Measurements from ENCODE around the gene ACTR6.

ACTR6 gene

DNA sequence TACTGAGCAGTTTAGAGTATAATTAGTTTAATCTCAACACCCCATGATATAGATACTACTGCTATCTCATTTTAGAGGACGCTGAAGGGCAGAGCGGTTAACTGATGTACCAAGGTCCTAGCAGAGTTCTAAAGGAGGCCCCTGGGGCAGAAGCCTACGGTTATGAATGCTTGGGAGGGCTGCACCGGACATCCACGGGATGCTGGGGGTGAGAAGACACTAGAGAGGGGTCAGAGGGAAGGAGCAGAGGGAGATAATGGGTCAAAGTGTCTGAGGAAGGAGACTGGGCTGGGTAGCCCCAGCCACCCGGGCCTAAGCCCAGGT lies 1.6 kb upstream of the ACTR6 start:
- H3K4me1 ChIP-seq (ENCODE audit: insufficient read depth, low read length, poor library complexity, severe bottlenecking) = peaks cover 44% of the 10 kb centered on the region
- peaks cover 1% of the 10 kb centered on the region for H4K20me1 ChIP-seq (ENCODE audit: insufficient read depth, low read length, poor library complexity, severe bottlenecking)
- no peaks in the 10 kb centered on the region for H3K9me2 ChIP-seq (replicated peaks; ENCODE audit: low read depth, low read length)
- TF ChIP-seq, protein P1, sequence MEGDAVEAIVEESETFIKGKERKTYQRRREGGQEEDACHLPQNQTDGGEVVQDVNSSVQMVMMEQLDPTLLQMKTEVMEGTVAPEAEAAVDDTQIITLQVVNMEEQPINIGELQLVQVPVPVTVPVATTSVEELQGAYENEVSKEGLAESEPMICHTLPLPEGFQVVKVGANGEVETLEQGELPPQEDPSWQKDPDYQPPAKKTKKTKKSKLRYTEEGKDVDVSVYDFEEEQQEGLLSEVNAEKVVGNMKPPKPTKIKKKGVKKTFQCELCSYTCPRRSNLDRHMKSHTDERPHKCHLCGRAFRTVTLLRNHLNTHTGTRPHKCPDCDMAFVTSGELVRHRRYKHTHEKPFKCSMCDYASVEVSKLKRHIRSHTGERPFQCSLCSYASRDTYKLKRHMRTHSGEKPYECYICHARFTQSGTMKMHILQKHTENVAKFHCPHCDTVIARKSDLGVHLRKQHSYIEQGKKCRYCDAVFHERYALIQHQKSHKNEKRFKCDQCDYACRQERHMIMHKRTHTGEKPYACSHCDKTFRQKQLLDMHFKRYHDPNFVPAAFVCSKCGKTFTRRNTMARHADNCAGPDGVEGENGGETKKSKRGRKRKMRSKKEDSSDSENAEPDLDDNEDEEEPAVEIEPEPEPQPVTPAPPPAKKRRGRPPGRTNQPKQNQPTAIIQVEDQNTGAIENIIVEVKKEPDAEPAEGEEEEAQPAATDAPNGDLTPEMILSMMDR (conservative IDR thresholded peaks at IDR 0.05; ENCODE audit: low read length) = no peak
- TF ChIP-seq EZH2phosphoT487 (IDR thresholded peaks at IDR 0.05; ENCODE audit: borderline replicate concordance) = no peak
- H2AFZ ChIP-seq (ENCODE audit: low read length) = peak overlapping the region; percentile 85
- no peaks in the 10 kb centered on the region for H3K9me3 ChIP-seq (ENCODE audit: insufficient read depth, low read depth, low read length)
- peak overlapping the region; percentile 96 for H3K4me2 ChIP-seq (ENCODE audit: low read depth, low read length, poor library complexity, severe bottlenecking)
- H3F3A ChIP-seq (ENCODE audit: low read depth) = 0 out of 2 replicates have a peak, but pooled peaks cover 5% of the 10 kb centered on the region
- H3K36me3 ChIP-seq (ENCODE audit: insufficient read depth, low read length) = no peaks in the 10 kb centered on the region
- no peaks in the 10 kb centered on the region for H3K27me3 ChIP-seq (ENCODE audit: insufficient read depth, low read length, poor library complexity, severe bottlenecking)
- peak overlapping the region; percentile 82 for H3K4me3 ChIP-seq (ENCODE audit: low read length, poor library complexity, severe bottlenecking)
- H3K79me2 ChIP-seq (ENCODE audit: insufficient read depth, low read length) = peaks cover 55% of the 10 kb centered on the region
- H3K9ac ChIP-seq (ENCODE audit: low read depth, low read length, poor library complexity, severe bottlenecking) = peak overlapping the region; percentile 78

DNA sequence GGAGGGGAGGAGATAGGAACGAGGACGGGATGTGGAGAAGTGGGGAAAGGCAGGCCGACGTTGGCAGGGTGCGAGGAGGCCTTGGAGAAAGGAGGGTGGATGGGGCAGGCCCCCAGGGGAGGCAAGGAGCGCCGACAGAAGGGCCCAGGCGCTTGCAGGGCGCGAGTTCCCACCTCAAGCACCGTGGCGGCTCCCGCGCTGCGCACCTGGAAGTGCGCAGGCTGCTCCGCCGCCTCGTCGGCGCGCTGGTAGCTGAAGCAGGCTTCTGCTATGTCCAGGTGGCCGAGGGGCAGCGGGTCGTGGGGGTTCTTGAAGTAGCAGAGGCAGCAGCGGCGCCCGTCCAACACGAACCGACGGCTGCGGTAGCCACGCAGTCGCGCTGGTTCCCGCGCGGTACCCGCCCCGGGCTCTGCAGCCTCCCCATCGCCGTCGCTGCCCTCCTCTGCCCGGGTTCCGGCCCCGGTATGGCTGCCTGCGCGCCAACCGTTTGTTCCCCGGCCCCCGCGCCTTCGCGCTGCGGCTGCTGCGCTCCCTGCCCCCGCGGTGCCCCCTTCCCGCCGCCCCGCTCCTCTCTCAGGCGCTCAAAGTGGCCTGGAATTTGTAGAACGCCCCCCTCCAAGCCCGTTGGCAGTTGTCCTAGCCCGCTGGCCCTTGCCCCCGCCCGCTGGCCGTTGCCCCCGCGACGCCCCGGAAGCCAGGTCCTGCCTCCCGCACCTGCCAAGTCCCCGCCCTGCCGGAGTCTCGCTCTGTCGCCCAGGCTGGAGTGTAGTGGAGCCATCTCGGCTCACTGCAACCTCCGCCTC lies 1.1 kb upstream of the ACTR6 start:
- H3K4me1 ChIP-seq (ENCODE audit: insufficient read depth, low read length, poor library complexity, severe bottlenecking) = peaks cover 48% of the 10 kb centered on the region
- H3K9ac ChIP-seq (ENCODE audit: low read depth, low read length, poor library complexity, severe bottlenecking) = peak overlapping the region; percentile 78
- TF ChIP-seq, protein P1 (conservative IDR thresholded peaks at IDR 0.05; ENCODE audit: low read length) = no peak
- no peak for TF ChIP-seq EZH2phosphoT487 (IDR thresholded peaks at IDR 0.05; ENCODE audit: borderline replicate concordance)
- H2AFZ ChIP-seq (ENCODE audit: low read length) = peak overlapping the region; percentile 85
- no peaks in the 10 kb centered on the region for H3K9me2 ChIP-seq (replicated peaks; ENCODE audit: low read depth, low read length)
- H3K9me3 ChIP-seq (ENCODE audit: insufficient read depth, low read depth, low read length) = no peaks in the 10 kb centered on the region
- peak overlapping the region; percentile 96 for H3K4me2 ChIP-seq (ENCODE audit: low read depth, low read length, poor library complexity, severe bottlenecking)
- 0 out of 2 replicates have a peak, but pooled peaks cover 5% of the 10 kb centered on the region for H3F3A ChIP-seq (ENCODE audit: low read depth)
- no peaks in the 10 kb centered on the region for H3K27me3 ChIP-seq (ENCODE audit: insufficient read depth, low read length, poor library complexity, severe bottlenecking)
- H4K20me1 ChIP-seq (ENCODE audit: insufficient read depth, low read length, poor library complexity, severe bottlenecking) = peaks cover 7% of the 10 kb centered on the region
- peaks cover 60% of the 10 kb centered on the region for H3K79me2 ChIP-seq (ENCODE audit: insufficient read depth, low read length)
- H3K4me3 ChIP-seq (ENCODE audit: low read length, poor library complexity, severe bottlenecking) = peak overlapping the region; percentile 82
- H3K36me3 ChIP-seq (ENCODE audit: insufficient read depth, low read length) = no peaks in the 10 kb centered on the region

DNA sequence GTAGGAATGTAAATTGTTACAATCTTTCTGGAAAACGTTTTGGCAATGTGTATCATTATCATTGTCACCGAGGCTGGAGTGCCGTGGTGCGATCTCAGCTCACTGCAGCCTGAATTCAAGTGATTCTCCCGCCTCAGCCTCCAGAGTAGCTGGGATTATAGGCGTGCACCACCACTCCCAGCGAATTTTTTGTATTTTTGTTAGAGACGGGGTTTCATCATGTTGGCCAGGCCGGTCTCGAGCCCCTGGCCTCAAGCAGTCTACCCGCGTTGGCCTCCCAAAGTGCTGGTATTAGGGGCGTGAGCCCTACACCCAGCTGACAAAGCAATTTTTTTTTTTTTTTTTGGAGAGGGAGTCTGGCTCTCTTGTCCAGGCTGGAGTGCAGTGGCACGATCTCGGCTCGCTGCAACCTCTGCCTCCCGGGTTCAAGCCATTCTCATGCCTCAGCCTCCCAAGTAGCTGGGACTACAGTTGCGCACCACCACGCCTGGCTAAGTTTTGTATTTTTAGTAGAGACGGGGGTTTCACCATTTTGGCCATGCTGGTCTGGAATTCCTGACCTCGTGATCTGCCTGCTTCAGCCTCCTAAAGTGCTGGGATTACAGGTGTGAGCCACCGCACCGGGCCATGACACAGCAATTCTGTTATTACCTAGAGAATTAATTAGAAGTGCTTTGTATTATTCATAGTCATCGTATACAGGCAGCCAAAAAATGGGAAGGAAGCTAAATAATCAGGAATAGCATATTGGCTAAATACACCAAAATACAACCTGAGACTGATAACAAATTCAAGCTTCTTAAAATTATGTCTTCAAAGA lies 1.2 kb downstream of the ACTR6 start:
- TF ChIP-seq, protein P1 (conservative IDR thresholded peaks at IDR 0.05; ENCODE audit: low read length) = no peak
- TF ChIP-seq EZH2phosphoT487 (IDR thresholded peaks at IDR 0.05; ENCODE audit: borderline replicate concordance) = no peak
- H3K9me2 ChIP-seq (replicated peaks; ENCODE audit: low read depth, low read length) = no peaks in the 10 kb centered on the region
- peak overlapping the region; percentile 78 for H3K9ac ChIP-seq (ENCODE audit: low read depth, low read length, poor library complexity, severe bottlenecking)

More for the DNA sequence above, 1.2 kb downstream of the ACTR6 start:
- H3K27me3 ChIP-seq (ENCODE audit: insufficient read depth, low read length, poor library complexity, severe bottlenecking) = no peaks in the 10 kb centered on the region
- peaks cover 13% of the 10 kb centered on the region for H4K20me1 ChIP-seq (ENCODE audit: insufficient read depth, low read length, poor library complexity, severe bottlenecking)
- no peak overlapping the region for H2AFZ ChIP-seq (ENCODE audit: low read length)
- no peaks in the 10 kb centered on the region for H3K36me3 ChIP-seq (ENCODE audit: insufficient read depth, low read length)
- peak overlapping the region; percentile 82 for H3K4me3 ChIP-seq (ENCODE audit: low read length, poor library complexity, severe bottlenecking)
- H3K9me3 ChIP-seq (ENCODE audit: insufficient read depth, low read depth, low read length) = no peaks in the 10 kb centered on the region
- 0 out of 2 replicates have a peak, but pooled peaks cover 5% of the 10 kb centered on the region for H3F3A ChIP-seq (ENCODE audit: low read depth)
- H3K79me2 ChIP-seq (ENCODE audit: insufficient read depth, low read length) = peaks cover 61% of the 10 kb centered on the region
- peaks cover 42% of the 10 kb centered on the region for H3K4me1 ChIP-seq (ENCODE audit: insufficient read depth, low read length, poor library complexity, severe bottlenecking)
- H3K4me2 ChIP-seq (ENCODE audit: low read depth, low read length, poor library complexity, severe bottlenecking) = peak overlapping the region; percentile 96

Measured in Loucy (cell line).